Measurements from ENCODE around the gene LPIN2. TPM values are rescaled to one million over a fixed set of nuclear protein-coding genes. Genes with fewer than 3 reads are reported as not detected.

Gene LPIN2
- total RNA-seq, 1 experiment from 2014 or later, result 13.1 TPM

- peak overlapping the region; percentile 71 for H3K27ac Mint-ChIP-seq (ENCODE audit: low read depth, unreplicated experiment)
- peaks cover 6% of the 10 kb centered on the region for H3K4me1 Mint-ChIP-seq (ENCODE audit: insufficient read depth, unreplicated experiment)
- H3K9me3 Mint-ChIP-seq (ENCODE audit: unreplicated experiment), result no peaks in the 10 kb centered on the region
- ChIA-PET POLR2A (interaction anchor here (0.6 to 0.9 kb wide), 4 partner anchors 22 to 80 kb away, joined by 3 to 5 read pairs (median 4); no protein-coding TSS in a partner anchor), CTCF (interaction anchor here (0.6 to 1.6 kb wide), 5 partner anchors 25 to 209 kb away, joined by 3 to 5 read pairs (median 4); no protein-coding TSS in a partner anchor)
- intact Hi-C loops (cut with micrococcal nuclease), result no loop called here
- TF ChIP-seq CTCF (IDR thresholded peaks at IDR 0.05; ENCODE audit: unreplicated experiment), result no peak
- no peaks in the 10 kb centered on the region for H3K27me3 Mint-ChIP-seq (ENCODE audit: insufficient read depth, unreplicated experiment)
- DNase-seq (ENCODE audit: unreplicated experiment), result peak; percentile 87
- H3K36me3 Mint-ChIP-seq (ENCODE audit: insufficient read depth, unreplicated experiment), result no peaks in the 10 kb centered on the region
- BruUV-seq (replicated peaks), result no TSS peak
- no peak overlapping the region for H3K4me3 Mint-ChIP-seq (ENCODE audit: unreplicated experiment)
Measured at GRCh38 chr18:3037423-3037915, 24.5 kb upstream of the LPIN2 start.

- CTCF ChIA-PET, result interaction anchor here (1.6 kb wide), 1 partner anchor 27 kb away, joined by 4 read pairs; no protein-coding TSS in a partner anchor
- no peak overlapping the region for H3K4me3 Mint-ChIP-seq (ENCODE audit: unreplicated experiment)
- no peak for TF ChIP-seq CTCF (IDR thresholded peaks at IDR 0.05; ENCODE audit: unreplicated experiment)
- no peaks in the 10 kb centered on the region for H3K36me3 Mint-ChIP-seq (ENCODE audit: insufficient read depth, unreplicated experiment)
- no peak overlapping the region for H3K27ac Mint-ChIP-seq (ENCODE audit: low read depth, unreplicated experiment)
- peaks cover 6% of the 10 kb centered on the region for H3K4me1 Mint-ChIP-seq (ENCODE audit: insufficient read depth, unreplicated experiment)
- no TSS peak for BruUV-seq (replicated peaks)
- no peak for DNase-seq (ENCODE audit: unreplicated experiment)
- intact Hi-C loops (cut with micrococcal nuclease), result no loop called here
- no peaks in the 10 kb centered on the region for H3K9me3 Mint-ChIP-seq (ENCODE audit: unreplicated experiment)
- no peaks in the 10 kb centered on the region for H3K27me3 Mint-ChIP-seq (ENCODE audit: insufficient read depth, unreplicated experiment)
- POLR2A ChIA-PET, result interaction anchor here (0.9 to 1.0 kb wide), 2 partner anchors 210 to 225 kb away, joined by 3 to 5 read pairs; no protein-coding TSS in a partner anchor
Measured at GRCh38 chr18:3036108-3036507, 23.2 kb upstream of the LPIN2 start.

GRCh38 chr18:3035635-3036034 lies 22.7 kb upstream of the LPIN2 start:
- intact Hi-C loops (cut with micrococcal nuclease), result no loop called here
- BruUV-seq (replicated peaks), result no TSS peak
- ChIA-PET CTCF (no interaction called here), POLR2A (no interaction called here)
- no peak for DNase-seq (ENCODE audit: unreplicated experiment)
- Mint-ChIP-seq H3K4me3 (ENCODE audit: unreplicated experiment) (no peak overlapping the region), H3K36me3 (ENCODE audit: insufficient read depth, unreplicated experiment) (no peaks in the 10 kb centered on the region), H3K27ac (ENCODE audit: low read depth, unreplicated experiment) (no peak overlapping the region), H3K9me3 (ENCODE audit: unreplicated experiment) (no peaks in the 10 kb centered on the region), H3K27me3 (ENCODE audit: insufficient read depth, unreplicated experiment) (no peaks in the 10 kb centered on the region), H3K4me1 (ENCODE audit: insufficient read depth, unreplicated experiment) (peaks cover 6% of the 10 kb centered on the region)
- TF ChIP-seq CTCF (IDR thresholded peaks at IDR 0.05; ENCODE audit: unreplicated experiment), result no peak

GRCh38 chr18:3032721-3033120 lies 19.8 kb upstream of the LPIN2 start:
- TF ChIP-seq CTCF (IDR thresholded peaks at IDR 0.05; ENCODE audit: unreplicated experiment), result no peak
- intact Hi-C loops (cut with micrococcal nuclease), result no loop called here
- Mint-ChIP-seq H3K4me3 (ENCODE audit: unreplicated experiment) (no peak overlapping the region), H3K9me3 (ENCODE audit: unreplicated experiment) (no peaks in the 10 kb centered on the region), H3K27me3 (ENCODE audit: insufficient read depth, unreplicated experiment) (no peaks in the 10 kb centered on the region), H3K27ac (ENCODE audit: low read depth, unreplicated experiment) (no peak overlapping the region), H3K4me1 (ENCODE audit: insufficient read depth, unreplicated experiment) (peaks cover 5% of the 10 kb centered on the region), H3K36me3 (ENCODE audit: insufficient read depth, unreplicated experiment) (no peaks in the 10 kb centered on the region)
- no TSS peak for BruUV-seq (replicated peaks)
- no peak for DNase-seq (ENCODE audit: unreplicated experiment)
- ChIA-PET CTCF (interaction anchor here (0.7 kb wide), 1 partner anchor 598 kb away, joined by 3 read pairs; no protein-coding TSS in a partner anchor), POLR2A (no interaction called here)
